ENCODE measurements around the gene PRR11.

The PRR11 gene

GRCh38 chr17:59238906-59239305 lies 83.4 kb downstream of the PRR11 start:
- POLR2A ChIA-PET: interaction anchor here (0.7 kb wide), 1 partner anchor 22 kb away, joined by 4 read pairs; no protein-coding TSS in a partner anchor
- no peak for DNase-seq (ENCODE audit: extremely low spot score)
- no peak for TF ChIP-seq CTCF (IDR thresholded peaks at IDR 0.05; ENCODE audit: control extremely low read depth, extremely low read depth, low read depth, missing control alignments)
- CTCF ChIA-PET: interaction anchor here (1.1 to 2.0 kb wide), 2 partner anchors 11 to 19 kb away, joined by 3 to 6 read pairs; partner anchors contain the start of gene GDPD1

DNA sequence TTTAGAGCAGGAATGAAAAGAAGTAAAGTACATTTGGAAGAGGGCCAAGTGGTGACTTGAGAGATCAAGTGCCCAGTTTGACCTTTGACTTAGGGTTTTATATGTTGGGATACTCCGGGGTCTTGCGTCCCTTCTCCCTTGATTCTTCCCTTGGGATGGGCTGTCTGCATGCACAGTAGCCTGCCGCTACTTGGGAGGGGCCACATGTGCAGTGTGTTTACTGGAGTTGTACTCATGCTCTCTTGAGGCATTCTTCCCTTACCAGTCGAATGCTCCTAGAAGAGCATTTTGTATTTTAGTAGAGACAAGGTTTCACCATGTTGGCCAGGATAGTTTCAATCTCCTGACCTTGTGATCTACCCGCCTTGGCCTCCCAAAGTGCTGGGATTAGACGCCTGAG lies 88.5 kb downstream of the PRR11 start:
- TF ChIP-seq CTCF (IDR thresholded peaks at IDR 0.05; ENCODE audit: control extremely low read depth, extremely low read depth, low read depth, missing control alignments): no peak
- CTCF ChIA-PET: no interaction called here
- POLR2A ChIA-PET: no interaction called here
- DNase-seq (ENCODE audit: extremely low spot score): no peak

Data from GM10248 (cell line).